HG03342 (cell line): Measurements from ENCODE around the gene OPN1SW.

Experiments
- ATAC-seq: cut with Tn5 transposase; IDR thresholded peaks from one replicate; pipeline ENCODE4 v1.9.1; 2021; ENCODE audit warnings: mild to moderate bottlenecking, moderate library complexity; ENCODE audit not compliant: unreplicated experiment

Gene OPN1SW

GRCh38 chr7:128793181-128793547 lies 17.6 kb upstream of the OPN1SW start:
- no peak for ATAC-seq

GRCh38 chr7:128792471-128793180 lies 17.0 kb upstream of the OPN1SW start:
- ATAC-seq: no peak

DNA sequence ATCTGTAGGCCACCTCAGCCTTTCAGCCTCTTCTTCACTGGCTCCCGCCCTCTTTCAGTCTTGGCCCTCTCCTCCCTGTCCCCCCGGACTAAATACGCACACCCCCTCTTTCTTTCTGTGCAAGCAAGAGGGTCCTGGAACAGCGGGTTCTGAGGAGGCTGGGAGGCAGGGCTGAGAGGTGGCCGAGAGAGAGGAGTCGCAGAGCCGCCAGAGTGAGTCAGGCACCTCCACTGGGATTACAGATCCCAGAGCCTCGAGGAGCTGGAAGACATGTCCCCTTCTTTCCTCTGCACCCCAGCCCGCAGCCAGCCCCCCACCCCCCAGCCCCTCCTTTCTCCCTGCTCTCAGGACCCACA lies 16.4 kb upstream of the OPN1SW start:
- ATAC-seq: no peak

- peak; percentile 72 for ATAC-seq
Observed at GRCh38 chr7:128791121-128791971, 15.8 kb upstream of the OPN1SW start, which contains the start of gene CCDC136. CCDC136 (plus strand) TSS chr7:128791968; CDS start chr7:128792412, 444 bp downstream.

- ATAC-seq: peak; percentile 3
Observed at GRCh38 chr7:128790315-128791041, 14.9 kb upstream of the OPN1SW start.

DNA sequence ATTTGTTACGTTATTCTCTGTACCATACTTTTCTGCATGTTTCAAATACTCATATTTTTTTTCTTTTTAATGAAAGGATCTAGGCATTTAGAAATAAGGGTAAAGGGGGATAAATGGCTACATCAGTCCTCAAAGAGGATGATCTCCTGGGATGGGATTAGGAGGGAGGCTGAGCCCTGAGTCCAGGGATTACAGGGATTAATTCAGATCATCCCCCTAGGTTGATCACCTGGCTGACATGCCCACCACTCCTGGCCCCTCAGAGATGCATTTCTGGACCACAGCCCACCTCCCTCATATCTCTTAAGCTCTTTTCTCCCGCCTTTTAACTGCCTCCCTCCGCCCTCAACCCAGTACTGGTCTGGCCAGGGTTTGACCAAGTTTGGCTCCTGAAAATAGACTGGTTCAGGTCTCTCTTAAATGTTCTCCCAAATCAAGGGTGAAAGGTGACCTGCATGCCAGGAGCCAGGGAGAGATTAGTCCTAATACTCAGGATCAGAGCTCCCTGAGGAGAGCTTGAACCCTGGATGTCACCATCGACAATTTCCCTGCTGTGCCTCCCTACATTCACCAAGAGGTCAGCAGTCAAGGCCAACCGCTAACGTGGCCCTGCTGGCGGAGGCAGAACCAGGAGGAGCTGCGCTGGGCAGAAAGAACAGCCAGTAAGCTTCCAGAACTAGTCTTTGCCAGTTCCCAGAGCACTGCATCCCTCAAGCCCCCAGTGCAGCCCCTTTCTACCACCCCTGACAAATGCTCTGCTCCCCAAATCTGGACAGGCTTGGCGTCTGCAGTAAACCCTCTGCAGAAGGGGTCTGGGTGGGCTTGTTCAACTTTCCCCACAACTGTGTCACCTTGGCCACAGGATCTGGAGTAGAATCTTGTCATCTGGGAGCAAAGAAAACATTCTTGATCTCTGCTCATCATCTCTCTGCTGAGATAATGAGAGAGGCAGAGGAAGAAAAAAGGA lies 13.1 kb upstream of the OPN1SW start:
- ATAC-seq: no peak

- no peak for ATAC-seq
Observed at GRCh38 chr7:128785738-128786137, 10.1 kb upstream of the OPN1SW start.

- ATAC-seq: no peak
Observed at GRCh38 chr7:128783143-128783861, 7.7 kb upstream of the OPN1SW start.

DNA sequence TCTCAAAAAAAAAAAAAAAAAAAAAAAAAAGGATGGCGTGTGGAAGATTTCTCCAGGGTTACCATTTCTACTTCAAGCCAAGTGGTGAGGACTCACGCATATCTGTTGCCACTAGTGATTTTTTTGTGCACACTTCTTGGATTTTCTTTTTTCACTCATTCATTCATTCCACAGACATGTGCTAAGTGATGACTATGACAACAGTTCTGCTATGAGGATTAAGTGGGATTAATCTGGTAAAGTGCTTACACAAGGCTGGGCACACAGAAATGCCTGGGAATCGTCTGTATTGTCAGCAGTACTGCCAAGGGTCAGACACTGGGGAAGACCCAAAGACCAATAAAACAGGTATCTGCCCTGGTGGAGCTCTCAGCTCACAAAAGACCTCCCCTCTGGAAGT lies 6.3 kb upstream of the OPN1SW start:
- no peak for ATAC-seq

GRCh38 chr7:128781126-128781525 lies 5.5 kb upstream of the OPN1SW start:
- no peak for ATAC-seq

DNA sequence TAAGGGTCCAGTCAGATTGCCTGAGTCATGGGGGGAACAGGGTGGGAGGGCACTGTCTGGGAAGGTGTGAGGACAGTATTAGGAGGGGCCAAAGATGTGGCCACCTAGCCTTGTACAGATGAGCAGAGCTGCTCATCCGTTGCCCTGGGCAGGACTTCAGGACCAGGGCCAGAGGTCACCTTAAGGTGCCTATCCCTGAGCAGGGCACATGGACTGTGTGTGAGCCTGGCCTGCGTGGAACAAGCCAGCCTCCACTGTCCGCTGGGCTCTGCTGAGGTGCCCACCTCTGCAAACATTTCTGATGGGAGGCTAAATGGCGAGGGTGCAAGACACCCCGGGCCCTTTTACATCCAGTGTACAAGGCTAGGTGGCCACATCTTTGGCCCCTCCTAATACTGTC lies 3.4 kb upstream of the OPN1SW start:
- no peak for ATAC-seq

GRCh38 chr7:128777156-128778123 lies 1.8 kb upstream of the OPN1SW start:
- ATAC-seq: no peak

DNA sequence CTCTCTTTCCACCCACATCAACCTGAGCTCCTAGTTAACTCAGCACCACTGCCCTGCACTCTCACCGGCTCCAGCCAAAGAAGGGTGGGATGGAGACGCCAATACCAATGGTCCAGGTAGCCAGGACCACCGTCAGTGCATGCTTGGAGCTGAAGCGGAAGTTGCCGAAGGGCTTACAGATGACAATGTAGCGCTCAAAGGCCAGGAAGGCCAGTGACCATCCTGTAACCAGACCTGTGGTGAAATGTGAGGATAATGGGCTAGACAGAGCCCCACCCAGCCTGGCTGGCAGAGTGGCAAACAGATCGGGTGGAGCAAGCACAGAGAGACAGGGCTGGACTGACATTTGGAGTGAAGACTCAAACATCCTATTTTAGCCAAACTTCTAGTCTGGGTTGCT lies 673 bp downstream of the OPN1SW start:
- no peak for ATAC-seq

- no peak for ATAC-seq
Observed at GRCh38 chr7:128774029-128774689, 1.4 kb downstream of the OPN1SW start.

GRCh38 chr7:128773604-128774003 lies 2.0 kb downstream of the OPN1SW start:
- ATAC-seq: no peak

DNA sequence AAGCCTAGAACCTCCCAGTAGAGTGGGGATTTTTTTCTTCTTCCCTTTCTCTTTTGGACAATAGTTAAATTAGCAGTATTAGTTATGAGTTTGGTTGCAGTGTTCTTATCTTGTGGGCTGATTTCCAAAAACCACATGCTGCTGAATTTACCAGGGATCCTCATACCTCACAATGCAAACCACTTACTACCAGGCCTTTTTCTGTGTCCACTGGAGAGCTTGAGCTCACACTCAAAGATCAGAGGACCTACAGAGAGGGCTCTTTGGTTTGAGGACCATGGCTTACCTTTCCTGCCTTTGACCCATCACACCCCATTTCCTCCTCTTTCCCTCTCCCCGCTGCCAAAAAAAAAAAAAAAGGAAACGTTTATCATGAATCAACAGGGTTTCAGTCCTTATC lies 5.4 kb downstream of the OPN1SW start:
- no peak for ATAC-seq

GRCh38 chr7:128767475-128768110 lies 8.0 kb downstream of the OPN1SW start:
- no peak for ATAC-seq

- ATAC-seq: no peak
Observed at GRCh38 chr7:128763541-128763940, 12.1 kb downstream of the OPN1SW start.
